ENCODE data around the gene ANKRD28. TPM values are rescaled to one million over a fixed set of nuclear protein-coding genes. Genes with fewer than 3 reads are reported as not detected.

The ANKRD28 gene
- polyA plus RNA-seq, 1 donor = 28.2 TPM

DNA sequence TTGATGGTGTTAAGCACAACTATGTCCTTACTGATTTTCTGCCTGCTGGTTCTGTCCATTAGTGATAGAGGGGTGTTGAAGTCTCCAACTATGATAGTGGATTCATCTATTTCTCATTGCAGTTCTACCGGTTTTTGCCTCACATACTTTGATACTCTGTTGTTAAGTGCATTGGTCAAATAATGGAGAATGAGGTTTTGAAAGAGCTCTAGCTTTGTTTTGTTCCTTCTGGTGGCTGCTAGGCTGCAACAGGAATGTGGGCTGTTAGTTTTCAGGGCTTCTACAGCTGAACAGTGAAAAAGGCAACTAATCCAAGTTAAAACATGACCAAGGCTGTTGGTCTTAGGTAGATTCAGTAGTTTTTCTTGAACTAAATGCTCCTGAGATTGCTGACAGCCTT lies 133.6 kb downstream of the ANKRD28 start:
- no peak for DNase-seq (ENCODE audit: low read depth)

- DNase-seq (ENCODE audit: low read depth) = no peak
Measured at GRCh38 chr3:15660055-15660935, 137.5 kb downstream of the ANKRD28 start.

- DNase-seq (ENCODE audit: low read depth) = no peak
Measured at GRCh38 chr3:15659254-15659975, 138.4 kb downstream of the ANKRD28 start.

- DNase-seq (ENCODE audit: low read depth) = no peak
Measured at GRCh38 chr3:15657016-15657415, 140.8 kb downstream of the ANKRD28 start.

DNA sequence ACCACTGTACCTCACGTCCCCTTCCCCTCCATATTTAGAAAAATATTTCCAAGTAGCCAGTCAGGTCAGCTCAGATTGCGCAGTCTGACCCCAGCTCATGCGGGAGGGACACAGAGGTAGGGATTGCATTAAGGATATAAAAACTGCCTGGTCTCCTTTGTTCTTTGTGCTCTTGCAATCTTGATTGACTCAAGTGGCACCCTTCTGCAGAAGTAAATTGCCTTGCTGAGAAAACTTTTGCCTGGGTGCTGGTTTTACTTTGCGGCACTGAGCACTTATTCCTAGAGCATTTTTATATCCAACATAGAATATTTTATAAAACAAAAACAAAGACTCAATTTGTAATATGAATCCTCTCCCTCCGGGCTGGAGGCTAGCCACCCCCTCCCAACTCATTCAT lies 141.4 kb downstream of the ANKRD28 start:
- DNase-seq (ENCODE audit: low read depth) = no peak

DNA sequence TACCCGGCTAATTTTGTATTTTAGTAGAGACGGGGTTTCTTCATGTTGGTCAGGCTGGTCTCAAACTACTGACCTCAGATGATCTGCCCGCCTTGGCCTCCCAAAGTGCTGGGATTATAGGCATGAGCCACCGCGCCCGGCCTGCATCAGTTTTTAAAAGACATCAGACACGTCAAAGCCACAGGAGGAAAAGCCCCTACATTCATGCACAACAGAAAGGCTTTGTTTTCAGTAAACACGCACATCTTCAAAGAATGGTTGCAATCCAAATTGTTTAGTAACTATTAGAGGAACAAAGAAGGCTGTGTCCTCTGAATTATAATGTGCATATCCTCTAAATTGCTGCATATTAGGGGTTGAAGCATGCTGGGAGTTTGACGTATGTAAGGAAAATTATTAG lies 142.9 kb downstream of the ANKRD28 start:
- DNase-seq (ENCODE audit: low read depth) = no peak

DNA sequence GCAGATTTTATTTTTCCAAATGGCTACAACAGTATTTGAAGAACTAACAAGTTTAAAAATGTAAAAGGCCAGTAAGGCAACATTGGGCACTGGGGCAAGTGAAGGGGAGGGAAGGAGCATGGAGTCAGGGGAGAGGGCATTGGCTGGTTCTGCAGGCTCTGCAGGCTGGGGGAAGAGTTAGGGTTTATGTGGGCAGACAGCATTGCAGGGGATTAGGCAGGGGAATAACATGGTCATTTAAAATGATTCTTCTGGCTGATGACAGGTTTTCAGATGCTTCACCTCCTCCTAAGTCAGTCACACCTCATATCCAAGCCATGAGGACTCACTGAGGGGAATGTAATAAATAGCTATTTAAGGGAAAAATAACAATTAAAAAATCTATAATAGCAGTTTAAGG lies 143.7 kb downstream of the ANKRD28 start:
- no peak for DNase-seq (ENCODE audit: low read depth)

GRCh38 chr3:15653321-15653720 lies 144.5 kb downstream of the ANKRD28 start:
- DNase-seq (ENCODE audit: low read depth) = no peak

DNA sequence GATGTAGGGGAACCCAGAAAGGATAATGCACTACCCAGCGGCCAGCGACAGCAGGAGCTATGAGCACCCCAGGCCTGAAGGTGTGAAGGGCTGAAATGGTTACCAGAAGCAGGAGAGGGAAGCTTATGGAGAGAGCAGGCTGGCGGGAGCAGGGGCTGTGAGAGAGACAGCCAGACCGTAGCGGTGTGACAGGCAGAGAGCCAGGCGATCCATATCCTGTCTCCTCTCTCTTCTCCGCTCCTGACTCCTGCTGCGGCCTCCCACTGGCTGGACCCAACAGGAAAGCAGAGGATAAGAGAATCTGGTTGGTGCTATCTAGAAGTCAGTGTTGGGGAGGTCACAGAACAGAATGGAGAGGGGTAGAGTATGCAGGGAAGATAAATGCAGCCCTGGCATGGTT lies 146.4 kb downstream of the ANKRD28 start:
- no peak for DNase-seq (ENCODE audit: low read depth)

- no peak for DNase-seq (ENCODE audit: low read depth)
Measured at GRCh38 chr3:15649858-15650257, 147.9 kb downstream of the ANKRD28 start.

- no peak for DNase-seq (ENCODE audit: low read depth)
Measured at GRCh38 chr3:15649341-15649740, 148.4 kb downstream of the ANKRD28 start.

DNA sequence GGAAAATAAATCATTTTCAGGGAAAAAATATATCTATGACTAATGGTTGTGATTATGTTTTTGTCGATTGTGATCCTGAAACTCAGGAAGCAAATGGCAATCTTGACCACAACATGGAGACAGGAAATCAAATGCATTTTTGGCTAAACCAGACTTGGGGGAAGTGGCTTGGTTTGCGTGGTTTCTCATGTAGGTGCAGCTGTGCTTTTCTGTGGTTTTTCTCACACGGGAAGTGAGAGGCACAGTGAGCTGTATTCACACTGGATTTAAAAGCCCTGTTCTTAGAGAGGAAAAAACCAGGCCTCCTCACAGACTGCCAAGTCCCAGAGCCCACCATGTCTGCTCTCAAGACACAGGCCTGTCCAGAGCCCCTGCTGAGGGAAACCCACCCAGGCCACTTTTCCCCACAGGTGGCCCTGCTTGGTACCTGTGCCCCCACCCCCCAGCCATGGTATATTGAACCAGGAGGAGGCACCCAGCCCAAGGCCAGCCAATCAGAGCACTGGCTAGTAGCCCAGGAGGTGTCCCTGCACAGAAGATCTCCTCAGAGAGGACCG lies 150.1 kb downstream of the ANKRD28 start:
- no peak for DNase-seq (ENCODE audit: low read depth)

- DNase-seq (ENCODE audit: low read depth) = no peak
Measured at GRCh38 chr3:15646851-15647511, 150.8 kb downstream of the ANKRD28 start.

- DNase-seq (ENCODE audit: low read depth) = no peak
Measured at GRCh38 chr3:15645740-15646501, 151.9 kb downstream of the ANKRD28 start.

DNA sequence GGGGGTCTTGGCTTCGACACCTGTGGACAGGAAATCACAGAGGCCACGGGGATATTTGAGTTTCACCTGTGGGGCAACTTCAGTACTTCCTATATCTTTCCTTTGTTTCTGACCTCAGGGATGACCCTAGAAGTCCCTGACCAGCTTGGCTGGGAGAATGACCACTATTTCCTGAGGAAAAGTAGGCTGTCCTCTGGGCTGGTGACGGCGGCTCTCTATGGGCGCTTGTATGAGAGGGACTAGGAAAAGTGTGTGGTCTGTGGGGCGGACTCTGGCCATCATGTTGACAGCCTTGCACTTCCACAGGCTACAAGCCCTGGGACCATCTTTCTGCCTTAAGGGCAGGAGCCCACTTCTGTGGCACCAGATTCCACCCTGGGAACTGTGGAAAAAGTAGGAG lies 152.5 kb downstream of the ANKRD28 start:
- DNase-seq (ENCODE audit: low read depth) = no peak

GRCh38 chr3:15638891-15639262 lies 158.9 kb downstream of the ANKRD28 start:
- DNase-seq (ENCODE audit: low read depth) = no peak

- DNase-seq (ENCODE audit: low read depth) = no peak
Measured at GRCh38 chr3:15638193-15638890, 159.4 kb downstream of the ANKRD28 start.

DNA sequence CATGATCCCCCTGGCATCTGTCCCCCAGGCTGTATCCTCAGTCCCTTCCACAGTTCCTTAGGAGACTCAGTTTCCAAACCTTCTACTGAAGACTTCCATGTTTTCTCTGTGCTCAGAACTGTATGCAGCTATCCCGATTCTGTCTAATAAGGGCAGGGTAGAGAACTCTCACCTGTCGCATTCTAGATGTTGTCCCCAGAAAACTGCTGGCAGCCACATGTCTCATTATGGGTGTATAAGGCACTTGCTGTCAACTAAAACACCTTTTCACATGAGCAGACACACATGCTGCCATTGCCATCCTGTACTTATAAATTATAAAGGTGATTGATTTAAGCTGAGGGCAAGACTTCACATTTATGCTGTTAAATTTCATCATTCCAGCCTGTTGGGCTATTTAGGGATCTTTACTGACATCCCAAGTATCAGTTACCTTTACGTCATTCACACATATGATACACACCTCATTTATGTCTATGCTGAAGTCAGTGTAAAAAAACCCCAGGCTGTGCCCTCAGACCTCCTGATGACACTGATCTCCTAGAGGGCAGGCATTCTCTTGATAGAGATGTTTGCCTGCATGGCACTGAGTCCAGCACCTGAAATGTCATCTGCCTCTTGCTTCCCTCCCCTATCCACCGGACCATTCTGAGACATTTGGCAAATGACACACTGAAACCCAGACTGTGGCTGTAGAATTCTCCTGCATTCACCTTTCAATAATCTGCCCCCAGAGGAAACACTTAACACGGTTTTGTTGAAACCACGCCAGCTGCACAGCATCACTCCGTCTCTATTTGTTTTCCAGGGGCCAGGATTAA lies 160.4 kb downstream of the ANKRD28 start:
- no peak for DNase-seq (ENCODE audit: low read depth)

- no peak for DNase-seq (ENCODE audit: low read depth)
Measured at GRCh38 chr3:15636028-15636709, 161.6 kb downstream of the ANKRD28 start.
